NT2/D1 (cell line): ENCODE data around the gene FARS2.

Experiments
- SUZ12 ChIP-seq: IDR thresholded peaks from 2 replicates; pipeline ENCODE4 v1.6.1; 2011; ENCODE audit not compliant: insufficient read length, insufficient read depth; ENCODE audit errors: extremely low read depth
- YY1 ChIP-seq: IDR thresholded peaks from 2 replicates; pipeline ENCODE4 v1.6.1; 2011; ENCODE audit not compliant: insufficient read length, insufficient read depth
- ZNF274 ChIP-seq: IDR thresholded peaks from 2 replicates; pipeline ENCODE4 v1.6.1; 2011; ENCODE audit warnings: mild to moderate bottlenecking, low read depth, low read length

DNA sequence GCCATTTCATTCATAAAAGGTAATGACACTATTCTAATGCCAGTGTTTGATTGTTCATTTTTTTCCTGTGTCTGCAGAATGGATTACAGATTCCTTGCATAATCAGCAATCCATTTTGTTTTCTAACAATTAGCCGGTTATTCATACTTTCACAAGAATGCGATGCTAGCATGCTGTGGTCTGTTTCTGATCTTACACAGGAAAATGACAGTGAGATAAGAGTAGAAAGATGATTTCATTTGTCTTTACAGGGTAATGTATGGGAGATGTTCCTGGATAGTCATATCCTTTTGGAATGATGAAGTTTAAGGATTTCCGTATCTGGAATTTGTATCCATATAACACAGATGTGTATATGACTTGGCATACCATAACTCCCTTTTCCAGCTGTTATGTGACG lies 207.3 kb downstream of the FARS2 start:
- no peak for TF ChIP-seq YY1
- no peak for TF ChIP-seq ZNF274
- no peak for TF ChIP-seq SUZ12
